DOHH2 (cell line): ENCODE data around the gene KCTD17.

ENCODE experiments used
- H3F3A ChIP-seq: fragments of 200-600 bp; sonication (generic), shearing (Covaris generic); 2 replicates; pipeline ENCODE4 v1.6.0; 2016; ENCODE audit warnings: antibody characterized with exemption, mild to moderate bottlenecking; ENCODE audit not compliant: control insufficient read depth, insufficient read depth
- H3K27ac ChIP-seq: fragments of 200-600 bp; sonication (generic); 2 replicates; pipeline ENCODE4 v1.5.1; 2014; ENCODE audit warnings: low read depth, mild to moderate bottlenecking, low read length, moderate library complexity
- H3K27me3 ChIP-seq: fragments of 200-600 bp; sonication (generic); 2 replicates; pipeline ENCODE4 v1.6.1; 2014; ENCODE audit warnings: mild to moderate bottlenecking, low read length, mixed read lengths; ENCODE audit not compliant: control insufficient read depth
- H3K36me3 ChIP-seq: fragments of 200-600 bp; sonication (generic); 2 replicates; pipeline ENCODE4 v1.6.1; 2014; ENCODE audit warnings: mild to moderate bottlenecking, low read length, moderate library complexity, mixed read lengths; ENCODE audit not compliant: control insufficient read depth
- H3K4me1 ChIP-seq: fragments of 200-600 bp; sonication (generic); 2 replicates; pipeline ENCODE4 v1.6.1; 2014; ENCODE audit warnings: mild to moderate bottlenecking, low read length, mixed read lengths; ENCODE audit not compliant: control insufficient read depth
- H3K4me2 ChIP-seq: fragments of 200-600 bp; sonication (generic); 2 replicates; pipeline ENCODE4 v1.6.0; 2014; ENCODE audit warnings: mild to moderate bottlenecking, low read length, moderate library complexity
- H3K4me3 ChIP-seq: fragments of 200-600 bp; sonication (generic); 2 replicates; pipeline ENCODE4 v1.5.1; 2014; ENCODE audit warnings: mild to moderate bottlenecking, low read length, mixed read lengths
- H3K79me2 ChIP-seq: fragments of 200-600 bp; sonication (generic); 2 replicates; pipeline ENCODE4 v1.6.1; 2014; ENCODE audit warnings: mild to moderate bottlenecking, low read length, mixed read lengths; ENCODE audit not compliant: control insufficient read depth
- H3K9me2 ChIP-seq: fragments of 200-600 bp; sonication (generic); replicated peaks from 2 replicates; pipeline ENCODE4 v1.6.1; 2014; ENCODE audit warnings: mild to moderate bottlenecking, low read length, mixed read lengths; ENCODE audit not compliant: control insufficient read depth
- H3K9me3 ChIP-seq: fragments of 200-600 bp; sonication (generic); 2 replicates; pipeline ENCODE4 v1.6.1; 2014; ENCODE audit warnings: antibody characterized with exemption, low read length, mixed read lengths; ENCODE audit not compliant: control insufficient read depth, insufficient read depth
- H4K20me1 ChIP-seq: fragments of 200-600 bp; sonication (generic); 2 replicates; pipeline ENCODE4 v1.6.0; 2014; ENCODE audit warnings: low read depth, mild to moderate bottlenecking, antibody characterized with exemption, low read length, moderate library complexity; ENCODE audit not compliant: control insufficient read depth, insufficient read depth
- CTCF ChIP-seq: fragments of 200-600 bp; sonication (generic); IDR thresholded peaks from one replicate; pipeline ENCODE4 v1.5.1; 2014; ENCODE audit warnings: antibody characterized with exemption, mild to moderate bottlenecking, low read depth, low read length; ENCODE audit not compliant: poor library complexity, severe bottlenecking
- EZH2phosphoT487 ChIP-seq: fragments of 200-600 bp; sonication (generic); IDR thresholded peaks from 2 replicates; pipeline ENCODE4 v1.6.1; 2017; ENCODE audit warnings: borderline replicate concordance, mild to moderate bottlenecking, antibody characterized with exemption, low read length, moderate library complexity, mixed read lengths

Gene KCTD17

GRCh38 chr22:37061611-37062375 lies 10.3 kb downstream of the KCTD17 start:
- Histone ChIP-seq H4K20me1 (no peaks in the 10 kb centered on the region), H3K4me1 (no peaks in the 10 kb centered on the region), H3K36me3 (no peaks in the 10 kb centered on the region)

GRCh38 chr22:37062376-37062675 lies 10.8 kb downstream of the KCTD17 start:
- Histone ChIP-seq H3K9me2 (no peaks in the 10 kb centered on the region), H3K27ac (no peak overlapping the region), H3K4me3 (no peak overlapping the region), H4K20me1 (no peaks in the 10 kb centered on the region), H3K79me2 (no peaks in the 10 kb centered on the region), H3K36me3 (no peaks in the 10 kb centered on the region), H3F3A (no peaks in the 10 kb centered on the region), H3K9me3 (no peaks in the 10 kb centered on the region), H3K4me2 (no peak overlapping the region), H3K27me3 (no peaks in the 10 kb centered on the region), H3K4me1 (no peaks in the 10 kb centered on the region)
- TF ChIP-seq CTCF, result no peak
- no peak for TF ChIP-seq EZH2phosphoT487

More at GRCh38 chr22:37061611-37062375, 10.3 kb downstream of the KCTD17 start:
- Histone ChIP-seq H3K79me2 (no peaks in the 10 kb centered on the region), H3K27me3 (no peaks in the 10 kb centered on the region), H3K27ac (no peak overlapping the region), H3K9me2 (no peaks in the 10 kb centered on the region), H3F3A (no peaks in the 10 kb centered on the region), H3K4me2 (no peak overlapping the region), H3K9me3 (no peaks in the 10 kb centered on the region), H3K4me3 (no peak overlapping the region)
- TF ChIP-seq CTCF (no peak), EZH2phosphoT487 (no peak)

- no peaks in the 10 kb centered on the region for H3K9me3 ChIP-seq
- no peaks in the 10 kb centered on the region for H3K36me3 ChIP-seq
- H3K4me3 ChIP-seq, result no peak overlapping the region
- H4K20me1 ChIP-seq, result no peaks in the 10 kb centered on the region
- H3K9me2 ChIP-seq, result no peaks in the 10 kb centered on the region
- no peaks in the 10 kb centered on the region for H3F3A ChIP-seq
- H3K79me2 ChIP-seq, result no peaks in the 10 kb centered on the region
- no peak for TF ChIP-seq CTCF
- TF ChIP-seq EZH2phosphoT487, result no peak
- no peak overlapping the region for H3K27ac ChIP-seq
- H3K4me2 ChIP-seq, result no peak overlapping the region
- no peaks in the 10 kb centered on the region for H3K27me3 ChIP-seq
- H3K4me1 ChIP-seq, result no peaks in the 10 kb centered on the region
Observed at GRCh38 chr22:37062702-37063381, 11.3 kb downstream of the KCTD17 start.
